Stimulated activated CD8-positive, alpha-beta memory T cell treated with anti-CD3 and anti-CD28 coated beads, Interleukin-2, amount 100 ng/mL, for 1 hour (primary cell): ENCODE data around the gene AGFG2.

Source experiments
- DNase-seq, 2 donors: peaks; one replicate each; pipeline ENCODE4 v3.0.0-alpha.2; 2020; ENCODE audit warnings: low read depth in 2 of 2

The AGFG2 gene

DNA sequence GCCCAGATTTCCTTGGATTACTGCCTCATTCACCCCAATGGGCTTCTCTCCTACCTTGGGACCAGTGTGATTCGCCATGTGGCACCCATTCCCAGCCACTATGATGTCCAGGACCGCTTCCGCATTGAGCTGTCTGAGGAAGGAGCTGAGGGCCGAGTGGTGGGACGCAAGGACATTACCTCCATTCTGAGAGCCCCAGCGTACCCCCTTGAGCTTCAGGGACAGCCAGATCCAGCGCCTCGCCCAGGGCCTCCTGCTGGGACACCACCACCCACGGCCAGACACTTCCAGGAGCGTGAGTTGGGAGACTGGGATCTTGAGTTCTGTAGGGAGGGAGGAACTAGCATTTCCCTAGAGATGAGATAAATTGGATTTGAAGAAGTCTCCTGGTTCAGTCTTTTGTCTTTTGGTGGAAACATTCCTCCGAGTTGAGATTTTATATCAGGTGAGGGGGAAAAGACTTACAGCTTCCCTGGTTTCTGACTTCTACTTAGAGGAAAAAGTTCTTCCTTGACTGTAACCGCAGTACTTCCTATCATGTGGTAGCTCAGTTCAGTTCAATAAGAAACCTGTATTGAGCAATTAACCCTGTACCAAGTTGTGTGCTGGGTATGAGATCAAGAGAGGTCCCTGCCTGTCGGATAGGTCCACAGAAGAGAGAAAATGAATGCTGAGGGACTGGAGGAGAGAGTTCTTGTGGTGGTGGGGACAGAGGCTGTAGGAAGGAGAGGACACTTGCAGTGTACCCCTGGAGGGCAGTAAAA, 74.6 kb downstream of the AGFG2 start:
- DNase-seq: no peak

GRCh38 chr7:100614308-100614861, 75.4 kb downstream of the AGFG2 start:
- no peak for DNase-seq
